Kidney capillary endothelial cell (primary cell): ENCODE results near the gene MRPL32.

Source experiments
- DNase-seq: peaks from one replicate; pipeline ENCODE4 v3.0.0-alpha.2; 2018; ENCODE audit warnings: low spot score

Gene MRPL32

DNA sequence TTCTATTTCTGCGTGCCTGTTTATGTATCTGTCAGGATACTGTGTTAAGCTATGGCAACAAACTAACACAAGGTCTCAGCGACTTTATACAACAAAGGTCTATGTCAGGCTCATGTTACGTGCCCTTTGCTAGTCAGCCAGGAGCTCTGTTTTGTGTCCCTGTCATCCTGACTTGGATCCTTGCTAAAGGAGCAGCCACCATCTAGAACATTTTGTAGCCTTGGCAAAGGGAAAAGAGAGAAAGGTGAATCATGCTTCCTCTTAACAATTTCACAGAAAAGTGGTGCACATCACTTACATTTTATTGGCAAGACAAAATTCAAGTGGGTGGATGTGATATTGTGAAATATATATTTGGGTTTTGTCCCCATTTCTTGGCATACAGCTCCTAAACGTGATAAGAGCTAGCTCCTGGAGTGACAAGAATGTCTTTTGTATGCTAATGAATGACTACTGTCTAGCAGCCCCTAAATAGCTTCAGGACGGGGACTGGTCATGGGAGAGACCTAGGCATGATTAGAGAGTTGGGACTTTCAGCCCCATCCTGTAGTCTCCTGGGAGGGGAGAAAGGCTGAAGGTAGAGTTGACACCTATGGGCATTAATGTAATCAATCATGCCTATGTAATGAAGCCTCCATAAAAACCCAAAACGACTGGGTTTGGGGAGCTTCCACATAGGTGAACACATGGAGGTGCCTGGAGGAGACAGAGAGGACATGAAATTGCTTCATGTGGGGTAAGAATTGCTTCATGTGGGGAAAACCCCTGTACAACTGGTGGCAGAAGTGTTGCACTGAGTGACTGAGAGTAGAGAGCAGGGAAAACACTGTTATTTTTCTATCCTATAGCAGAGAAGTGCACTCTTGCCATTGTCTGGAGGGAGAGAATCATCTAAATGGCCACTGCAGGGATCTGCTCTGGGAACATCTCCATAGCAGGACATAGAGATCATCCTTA lies 33.0 kb downstream of the MRPL32 start:
- DNase-seq: no peak

DNA sequence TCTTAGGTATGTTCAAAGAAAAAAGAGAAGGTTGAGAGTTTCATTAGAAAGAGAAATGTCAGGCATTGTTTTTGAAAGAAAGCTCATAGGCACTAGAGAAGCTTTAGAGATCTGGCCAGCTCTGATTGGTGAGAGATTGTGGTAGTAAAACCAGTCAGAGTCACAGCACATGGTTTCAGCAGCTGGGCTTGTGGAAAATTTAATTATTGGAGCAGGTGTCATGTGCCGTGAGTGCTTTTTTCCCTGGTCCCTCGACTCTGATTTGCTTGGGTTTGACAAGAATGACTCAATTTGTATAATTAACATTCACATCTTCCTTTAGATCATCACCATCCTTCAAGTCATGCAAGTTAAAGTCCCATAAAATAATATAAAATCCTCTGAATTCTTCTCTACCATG lies 35.2 kb downstream of the MRPL32 start:
- DNase-seq: no peak

DNA sequence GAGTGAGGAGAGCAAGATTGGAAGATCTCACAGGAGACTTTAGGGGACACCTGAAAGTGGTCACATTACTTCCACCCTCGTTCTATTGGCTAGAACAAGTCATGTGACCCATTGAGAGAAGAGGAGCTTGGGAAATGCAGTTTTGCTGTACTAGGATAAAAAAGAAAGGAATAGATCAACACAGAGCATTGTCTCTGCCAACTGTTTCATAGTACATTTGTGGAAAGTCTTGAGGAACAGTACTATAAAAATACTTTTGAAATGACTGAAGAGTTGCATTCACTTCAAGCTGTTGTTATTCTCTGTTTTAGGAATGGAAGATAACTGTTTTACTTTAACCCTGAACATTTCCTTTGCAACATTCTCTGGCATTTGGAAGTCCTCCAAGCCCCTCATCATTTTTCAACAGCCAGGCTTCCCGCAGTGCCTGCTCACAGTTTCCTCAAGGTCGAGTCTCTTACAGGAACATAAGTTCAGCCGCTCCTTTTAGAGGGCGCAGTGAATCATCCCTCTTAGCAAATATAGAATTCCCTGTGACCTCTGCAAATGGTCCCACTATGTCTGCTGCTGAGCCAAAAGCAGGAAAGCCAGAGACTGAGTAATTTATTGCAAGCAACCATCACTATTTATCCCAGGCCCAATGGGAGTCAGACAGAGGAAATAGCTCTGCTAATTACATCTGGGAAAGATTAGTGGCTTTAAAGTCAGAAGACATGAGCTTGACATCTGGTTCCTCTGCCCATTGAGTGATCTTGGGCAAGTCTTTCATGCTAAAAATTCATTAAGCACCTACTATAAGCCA lies 40.7 kb downstream of the MRPL32 start:
- DNase-seq: peak; percentile 95

DNA sequence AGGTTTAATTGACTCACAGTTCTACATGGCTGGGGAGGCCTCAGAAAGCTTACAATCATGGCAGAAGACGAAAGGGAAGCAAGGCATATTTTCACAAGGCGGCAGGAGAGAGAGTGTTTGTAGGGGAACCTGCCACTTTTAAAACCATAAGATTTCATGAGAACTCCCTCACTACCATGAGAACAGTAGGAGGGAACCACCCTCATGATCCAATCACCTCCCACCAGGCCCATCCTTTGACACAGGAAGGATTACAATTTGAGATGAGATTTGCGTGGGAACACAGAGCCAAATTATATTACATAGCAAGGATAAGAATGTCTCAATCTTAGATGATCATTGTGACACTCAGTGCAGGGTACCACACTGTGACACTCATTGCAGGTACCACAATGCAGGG lies 44.2 kb downstream of the MRPL32 start:
- DNase-seq: no peak

DNA sequence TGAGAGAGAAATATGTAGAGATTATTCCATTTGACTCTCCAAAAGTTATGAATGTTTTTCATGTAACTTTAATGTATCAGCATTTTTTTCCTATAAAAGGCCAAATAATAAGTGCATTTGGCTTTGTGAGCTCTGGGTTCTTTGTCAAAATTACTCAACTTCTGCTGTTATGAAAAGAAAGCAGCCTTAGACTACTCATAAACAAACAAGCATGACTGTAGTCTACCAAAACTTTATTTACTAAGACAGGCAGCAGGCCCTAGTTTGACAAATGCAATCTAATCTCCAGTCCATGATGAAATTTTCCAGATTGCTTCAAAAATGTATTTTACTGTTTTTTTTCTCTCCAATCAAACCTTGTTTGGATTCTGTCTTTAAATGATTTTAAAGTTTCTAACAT lies 46.3 kb downstream of the MRPL32 start:
- DNase-seq: no peak

DNA sequence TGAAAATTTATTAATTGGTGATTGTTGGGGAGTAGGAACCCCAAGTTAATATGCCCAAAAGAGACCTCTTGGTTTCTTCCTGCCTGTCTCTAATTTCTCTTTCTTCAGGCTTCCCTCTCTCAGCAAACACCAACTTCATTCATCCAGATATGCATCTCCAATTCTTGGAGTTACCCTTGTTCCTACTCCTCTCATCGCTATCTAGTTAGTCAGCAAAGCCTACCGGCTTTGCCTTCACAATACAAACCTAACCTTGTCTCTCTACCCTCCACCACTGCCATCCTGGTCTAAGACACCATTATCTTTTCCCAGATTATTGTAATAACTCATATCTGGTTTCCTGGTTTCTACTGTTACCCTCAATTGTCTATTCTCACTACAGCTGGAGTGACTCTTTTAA lies 47.9 kb downstream of the MRPL32 start:
- DNase-seq: no peak

DNA sequence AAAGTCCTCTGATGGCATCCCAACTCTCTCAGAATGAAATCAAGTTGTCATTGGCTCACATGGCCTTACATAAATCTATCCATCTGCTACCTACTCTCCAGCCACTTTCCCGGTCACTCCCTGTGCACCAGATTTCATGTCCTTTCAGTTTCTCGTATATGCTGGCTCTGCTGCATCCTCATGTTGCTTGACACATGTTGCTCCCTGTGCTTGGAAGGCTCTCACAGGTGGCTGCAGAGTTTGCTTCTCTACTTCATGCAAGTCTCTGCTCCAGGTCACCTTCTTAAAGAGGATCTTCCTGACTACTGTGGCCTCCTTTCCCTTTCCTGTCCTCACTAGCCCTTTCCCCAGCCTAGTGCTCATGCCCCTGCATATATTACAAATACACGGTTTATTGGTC lies 48.3 kb downstream of the MRPL32 start:
- no peak for DNase-seq

DNA sequence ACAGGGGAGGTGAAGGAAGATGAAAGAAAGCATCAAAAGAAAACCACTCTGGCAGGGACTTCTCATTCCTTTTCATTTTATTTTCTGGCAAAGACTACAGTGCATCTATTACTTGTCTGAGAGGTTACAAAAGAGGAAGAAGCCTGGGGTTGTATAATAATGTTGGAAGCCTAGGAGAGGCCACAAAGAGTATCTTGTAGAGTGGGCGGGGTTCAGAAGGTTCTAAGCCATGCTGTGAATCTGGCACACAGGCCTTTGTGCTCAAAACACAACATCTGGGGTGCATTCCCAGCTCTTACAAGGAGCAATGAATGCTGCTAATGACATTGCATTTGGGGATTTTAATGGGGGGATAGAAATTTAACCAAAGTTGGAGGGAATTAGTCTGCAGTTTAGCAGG lies 49.4 kb downstream of the MRPL32 start:
- DNase-seq: no peak

DNA sequence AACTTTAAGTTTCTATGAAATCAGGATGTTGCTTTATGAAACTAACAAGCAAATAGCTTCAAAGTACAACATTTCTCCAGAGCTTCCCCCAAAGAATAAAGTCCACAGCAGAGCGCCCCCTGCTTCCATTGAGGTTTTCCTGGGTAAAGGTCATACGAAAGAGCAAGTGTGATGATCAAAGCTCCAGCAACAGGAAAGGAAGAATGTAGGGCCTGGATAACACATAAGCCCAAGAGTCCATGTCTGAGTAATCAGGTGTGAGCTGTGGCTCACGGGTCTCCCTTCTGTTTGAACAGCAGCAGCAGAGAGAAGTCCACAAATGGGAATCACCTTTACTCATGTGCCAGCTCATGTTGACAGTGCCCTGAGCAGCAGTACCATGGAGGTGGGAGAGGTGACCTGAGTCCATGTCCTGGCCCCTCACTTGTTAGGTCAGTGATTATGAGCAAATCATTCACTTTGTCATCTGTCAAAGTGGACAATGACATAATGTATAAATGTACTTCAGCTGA lies 50.5 kb downstream of the MRPL32 start:
- DNase-seq: no peak

DNA sequence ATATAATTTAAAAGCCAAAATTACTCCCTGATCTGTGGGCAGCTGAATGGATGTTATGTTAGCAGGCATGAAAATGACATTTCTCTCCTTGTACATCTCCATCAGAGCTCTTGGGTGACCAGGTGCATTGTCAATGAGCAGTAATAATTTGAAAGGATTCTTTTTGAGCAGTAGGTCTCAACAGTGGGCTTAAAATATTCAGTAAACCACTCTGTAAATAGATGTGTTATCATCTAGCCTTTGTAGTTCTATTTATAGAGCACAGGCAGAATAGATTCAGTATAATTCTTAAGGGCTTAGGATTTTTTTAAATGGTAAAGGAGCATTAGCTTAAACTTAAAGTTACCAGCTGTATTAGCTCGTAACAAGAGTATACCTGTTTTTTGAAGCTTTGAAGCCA lies 52.0 kb downstream of the MRPL32 start:
- no peak for DNase-seq

DNA sequence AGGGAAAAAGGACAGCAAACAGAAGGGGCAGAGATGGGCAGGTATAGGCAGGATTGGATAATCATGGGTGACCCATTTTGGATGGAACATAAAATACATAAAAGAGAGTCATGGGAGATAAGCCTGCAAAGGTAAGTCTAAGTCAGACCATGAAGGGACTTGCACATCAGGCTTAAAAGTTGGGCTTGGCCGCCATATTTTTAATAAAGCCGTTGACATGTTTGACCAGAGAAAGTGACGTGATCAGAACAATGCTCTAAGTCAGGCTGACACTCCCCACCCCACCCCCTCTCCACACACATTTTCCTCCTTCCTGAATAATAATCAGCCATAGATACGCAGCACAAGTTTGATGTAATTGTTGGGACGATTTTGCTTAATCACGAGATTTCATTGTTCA lies 54.0 kb downstream of the MRPL32 start:
- no peak for DNase-seq

DNA sequence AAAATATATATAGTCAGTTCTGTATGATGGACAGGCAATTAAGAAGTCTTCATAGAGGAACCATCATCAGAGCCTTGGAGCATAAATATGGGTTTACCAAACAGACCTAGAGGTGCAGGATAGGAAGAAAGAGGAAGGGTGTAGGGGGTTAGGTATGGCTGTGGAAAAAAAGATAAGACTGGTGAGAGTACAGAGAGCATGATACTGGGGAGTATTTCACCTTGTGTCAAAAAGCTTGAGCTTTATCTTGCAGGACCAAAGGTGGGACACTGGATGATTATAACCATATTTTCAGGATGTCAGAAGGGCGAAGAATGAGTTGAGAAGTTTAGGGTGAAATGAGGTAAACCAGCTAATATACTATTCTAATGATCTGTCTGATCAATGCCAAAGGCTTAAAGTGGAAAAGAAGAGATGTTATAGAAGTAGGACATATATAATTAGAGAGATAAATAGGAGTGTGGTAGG lies 54.6 kb downstream of the MRPL32 start:
- no peak for DNase-seq
